ENCODE data around the gene KIAA0930.

Gene KIAA0930

DNA sequence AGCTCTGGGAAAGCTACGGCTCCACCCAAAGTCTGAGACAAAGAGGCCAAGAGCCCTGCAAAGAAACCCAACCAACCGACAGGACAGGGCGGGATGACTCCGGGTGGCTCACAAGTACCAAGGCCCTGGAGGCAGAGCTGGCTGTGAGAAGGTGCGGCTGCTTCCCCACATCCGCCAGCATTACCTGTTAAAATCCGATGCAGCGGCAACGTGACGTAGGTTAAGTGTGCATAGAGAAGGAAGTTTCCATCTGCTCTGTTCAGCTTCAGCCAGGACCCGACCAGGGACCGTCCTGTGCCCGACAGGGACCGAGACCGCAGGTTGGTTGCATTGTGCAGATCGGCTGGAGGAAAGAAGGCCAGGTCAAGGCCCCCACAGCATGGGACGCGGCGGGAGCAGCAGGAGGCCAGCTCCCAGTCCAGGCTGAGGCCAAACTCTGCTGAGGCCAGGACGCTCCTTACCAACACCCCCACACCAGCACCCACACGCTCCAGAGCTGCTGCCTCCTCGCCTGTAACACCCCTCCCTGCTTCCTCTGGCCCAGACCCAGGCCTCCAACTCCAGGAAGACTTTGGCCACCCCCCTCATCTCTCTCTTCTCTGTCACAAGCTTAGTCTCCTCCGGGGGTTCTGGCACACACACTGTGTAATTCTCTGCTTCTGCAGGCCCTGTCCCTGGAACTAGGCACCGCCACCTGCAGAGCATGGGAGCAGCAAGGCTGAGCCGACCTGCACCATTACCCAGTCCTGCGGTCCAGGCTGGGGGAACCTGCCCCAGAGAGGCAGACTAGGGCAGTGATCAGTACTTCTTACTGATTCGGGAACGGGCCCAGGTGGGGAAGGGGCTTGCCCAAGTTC lies 42.9 kb downstream of the KIAA0930 start:
- TF ChIP-seq, protein P1, sequence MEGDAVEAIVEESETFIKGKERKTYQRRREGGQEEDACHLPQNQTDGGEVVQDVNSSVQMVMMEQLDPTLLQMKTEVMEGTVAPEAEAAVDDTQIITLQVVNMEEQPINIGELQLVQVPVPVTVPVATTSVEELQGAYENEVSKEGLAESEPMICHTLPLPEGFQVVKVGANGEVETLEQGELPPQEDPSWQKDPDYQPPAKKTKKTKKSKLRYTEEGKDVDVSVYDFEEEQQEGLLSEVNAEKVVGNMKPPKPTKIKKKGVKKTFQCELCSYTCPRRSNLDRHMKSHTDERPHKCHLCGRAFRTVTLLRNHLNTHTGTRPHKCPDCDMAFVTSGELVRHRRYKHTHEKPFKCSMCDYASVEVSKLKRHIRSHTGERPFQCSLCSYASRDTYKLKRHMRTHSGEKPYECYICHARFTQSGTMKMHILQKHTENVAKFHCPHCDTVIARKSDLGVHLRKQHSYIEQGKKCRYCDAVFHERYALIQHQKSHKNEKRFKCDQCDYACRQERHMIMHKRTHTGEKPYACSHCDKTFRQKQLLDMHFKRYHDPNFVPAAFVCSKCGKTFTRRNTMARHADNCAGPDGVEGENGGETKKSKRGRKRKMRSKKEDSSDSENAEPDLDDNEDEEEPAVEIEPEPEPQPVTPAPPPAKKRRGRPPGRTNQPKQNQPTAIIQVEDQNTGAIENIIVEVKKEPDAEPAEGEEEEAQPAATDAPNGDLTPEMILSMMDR (IDR thresholded peaks at IDR 0.05; ENCODE audit: low read depth, low read length, missing control alignments), result no peak
- Histone ChIP-seq H3K27ac (no peak overlapping the region), H3K4me3 (ENCODE audit: low read depth, low read length) (no peak overlapping the region), H3K27me3 (replicated peaks) (no peaks in the 10 kb centered on the region), H3K36me3 (replicated peaks) (peaks cover 16% of the 10 kb centered on the region)
- in situ Hi-C loops (cut with HindIII; ENCODE audit: low pct_ligation_motif_present, low sequenced_read_pairs), result no loop called here
- DNase-seq, result no peak

DNA sequence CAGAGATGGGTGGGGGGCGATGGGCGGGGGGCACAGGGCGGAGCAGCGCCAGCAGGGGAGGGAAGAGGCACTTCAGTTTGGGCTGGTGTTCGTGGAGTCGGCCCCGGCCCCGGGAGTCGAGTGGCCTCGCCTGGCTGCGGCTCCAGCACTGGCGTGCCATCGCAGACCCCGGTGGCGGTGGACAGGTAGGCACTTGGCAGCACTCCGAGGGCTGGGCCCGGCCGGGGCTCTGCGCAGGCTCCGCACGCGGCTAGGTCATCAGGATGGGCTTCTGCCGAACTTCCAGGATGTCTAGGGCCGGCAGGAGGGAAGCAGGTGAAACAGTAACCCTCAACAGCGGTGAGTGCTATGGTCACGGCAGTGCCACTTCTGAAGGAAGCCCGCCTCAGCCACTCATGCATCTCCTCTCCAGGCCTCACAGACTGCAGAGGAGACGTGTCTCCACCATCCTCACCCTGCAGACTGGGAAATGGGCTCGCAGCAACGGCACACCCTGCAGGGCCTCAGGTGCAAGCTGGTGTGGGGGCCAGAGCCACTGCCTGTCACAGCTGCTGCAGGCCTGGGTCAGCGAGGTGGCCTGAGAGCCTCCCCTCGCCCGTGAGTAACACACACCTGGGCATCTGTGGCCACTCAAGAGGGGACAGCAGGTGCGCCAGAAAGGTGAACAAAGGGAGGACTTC lies 43.6 kb downstream of the KIAA0930 start:
- Histone ChIP-seq H3K27me3 (replicated peaks) (no peaks in the 10 kb centered on the region), H3K36me3 (replicated peaks) (peaks cover 11% of the 10 kb centered on the region), H3K27ac (no peak overlapping the region), H3K4me3 (ENCODE audit: low read depth, low read length) (no peak overlapping the region)
- in situ Hi-C loops (cut with HindIII; ENCODE audit: low pct_ligation_motif_present, low sequenced_read_pairs), result no loop called here
- TF ChIP-seq, protein P1 (IDR thresholded peaks at IDR 0.05; ENCODE audit: low read depth, low read length, missing control alignments), result no peak
- DNase-seq, result no peak

DNA sequence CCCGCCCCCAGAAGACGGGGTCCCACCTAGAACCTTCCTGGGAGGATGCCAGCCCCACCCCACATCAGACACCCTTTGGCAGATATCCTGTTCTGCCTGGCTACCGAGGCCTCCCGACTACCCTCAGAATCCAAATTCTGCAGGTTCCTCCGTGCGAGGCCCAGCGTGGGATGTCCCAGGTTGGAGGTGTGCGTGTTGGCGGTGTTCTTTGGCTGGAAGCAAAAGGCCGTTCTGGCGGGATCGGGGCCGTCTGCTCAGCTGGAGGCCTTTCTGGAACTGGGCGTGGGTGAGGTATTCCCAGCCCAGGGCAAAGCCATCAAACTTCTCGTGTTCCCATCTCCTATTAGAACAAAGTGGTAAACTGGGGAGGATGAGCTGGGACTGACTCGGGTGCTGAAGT lies 44.4 kb downstream of the KIAA0930 start:
- Histone ChIP-seq H3K27me3 (replicated peaks) (no peaks in the 10 kb centered on the region), H3K4me3 (ENCODE audit: low read depth, low read length) (no peak overlapping the region), H3K36me3 (replicated peaks) (peaks cover 11% of the 10 kb centered on the region), H3K27ac (no peak overlapping the region)
- DNase-seq, result no peak
- in situ Hi-C loops (cut with HindIII; ENCODE audit: low pct_ligation_motif_present, low sequenced_read_pairs), result no loop called here
- TF ChIP-seq, protein P1 (IDR thresholded peaks at IDR 0.05; ENCODE audit: low read depth, low read length, missing control alignments), result no peak

DNA sequence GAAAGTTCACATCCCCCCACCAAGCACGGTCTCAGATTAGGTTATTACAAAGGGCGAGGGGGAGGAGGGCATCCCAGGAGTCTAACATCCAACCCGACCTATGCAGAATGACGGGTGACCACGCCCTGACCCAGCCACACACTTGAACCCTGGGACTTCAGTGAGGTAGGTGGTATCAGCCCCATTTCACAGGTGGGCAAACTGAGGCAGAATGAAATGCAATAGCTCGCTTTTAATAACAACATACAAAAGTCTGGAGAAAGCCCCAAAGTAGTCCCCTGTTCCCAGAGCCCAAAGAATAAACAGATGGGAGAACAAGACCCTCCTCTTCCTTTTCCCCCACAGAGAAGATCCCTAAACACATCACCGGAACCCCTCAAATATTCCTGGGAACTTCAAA lies 45.1 kb downstream of the KIAA0930 start:
- H3K4me3 ChIP-seq (ENCODE audit: low read depth, low read length), result no peak overlapping the region
- no peaks in the 10 kb centered on the region for H3K27me3 ChIP-seq (replicated peaks)
- no peak overlapping the region for H3K27ac ChIP-seq
- in situ Hi-C loops (cut with HindIII; ENCODE audit: low pct_ligation_motif_present, low sequenced_read_pairs), result no loop called here
- peaks cover 11% of the 10 kb centered on the region for H3K36me3 ChIP-seq (replicated peaks)
- TF ChIP-seq, protein P1 (IDR thresholded peaks at IDR 0.05; ENCODE audit: low read depth, low read length, missing control alignments), result no peak
- DNase-seq, result no peak

DNA sequence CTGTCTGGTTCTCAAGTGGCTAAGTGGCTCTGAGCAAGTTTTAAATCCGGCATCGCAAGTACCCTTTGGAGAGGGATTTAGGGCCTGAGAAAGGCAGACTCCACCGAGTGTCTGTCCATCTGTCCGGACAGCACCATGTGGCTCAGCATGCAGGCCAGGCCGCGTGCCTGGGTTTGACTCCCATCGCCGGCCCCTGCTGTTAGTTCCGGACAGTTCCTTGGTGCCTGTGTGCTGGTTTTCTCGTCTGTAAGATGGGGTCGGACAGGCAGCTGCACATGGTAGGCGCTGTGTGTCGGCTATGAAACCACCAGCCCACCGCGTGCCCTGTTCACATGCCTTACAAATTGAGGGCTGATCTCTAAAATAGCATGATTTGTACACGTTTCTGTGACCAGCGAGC lies 46.0 kb downstream of the KIAA0930 start:
- Histone ChIP-seq H3K27me3 (replicated peaks) (no peaks in the 10 kb centered on the region), H3K4me3 (ENCODE audit: low read depth, low read length) (no peak overlapping the region), H3K36me3 (replicated peaks) (peaks cover 11% of the 10 kb centered on the region), H3K27ac (no peak overlapping the region)
- in situ Hi-C loops (cut with HindIII; ENCODE audit: low pct_ligation_motif_present, low sequenced_read_pairs), result no loop called here
- no peak for DNase-seq
- TF ChIP-seq, protein P1 (IDR thresholded peaks at IDR 0.05; ENCODE audit: low read depth, low read length, missing control alignments), result no peak
